Heart left ventricle (tissue), 16 donors: ENCODE measurements around the gene C1orf35. TPM values are rescaled to one million over a fixed set of nuclear protein-coding genes. Genes with fewer than 3 reads are reported as not detected.

ENCODE experiments used
- ATAC-seq, 4 donors: fragments of 200-7000 bp; cut with Tn5 transposase; one replicate each; pipeline ENCODE4 v1.9.1; 2020 to 2022; ENCODE audit warnings: moderate library complexity in 4 of 4, mild to moderate bottlenecking in 3 of 4, moderate number of reproducible peaks in 1 of 4
- DNase-seq, 5 donors: peaks; one replicate each; pipeline ENCODE4 v3.0.0-alpha.2; 2020
- H3K27ac ChIP-seq, 12 donors: fragments of 200-600 bp; sonication (generic) in 4 of 12; one replicate each; pipeline versions ENCODE4 v1.5.0 to v1.8.0; 2016 to 2022; ENCODE audit warnings: mild to moderate bottlenecking in 2 of 12
- H3K27me3 ChIP-seq, 9 donors: fragments of 200-600 bp; sonication (generic) in 2 of 9; one replicate each; pipeline versions ENCODE4 v1.5.1 to v1.8.0; 2016 to 2022; ENCODE audit warnings: mild to moderate bottlenecking in 3 of 9
- H3K36me3 ChIP-seq, 9 donors: fragments of 200-600 bp; sonication (generic) in 2 of 9; one replicate each; pipeline versions ENCODE4 v1.5.0 to v1.8.0; 2018 to 2022; ENCODE audit warnings: mild to moderate bottlenecking in 2 of 9
- H3K4me1 ChIP-seq, 12 donors: fragments of 200-600 bp; sonication (generic) in 4 of 12; one replicate each; pipeline versions ENCODE4 v1.5.0 to v1.8.0; 2016 to 2022; ENCODE audit warnings: mild to moderate bottlenecking in 3 of 12
- H3K4me3 ChIP-seq, 12 donors: fragments of 200-600 bp; sonication (generic) in 4 of 12; one replicate each; pipeline versions ENCODE4 v1.5.0 to v1.8.0; 2017 to 2022; ENCODE audit warnings: mild to moderate bottlenecking in 9 of 12, moderate library complexity in 4 of 12
- H3K9me3 ChIP-seq, 12 donors: fragments of 200-600 bp; sonication (generic) in 4 of 12; one replicate each; pipeline versions ENCODE4 v1.5.0 to v1.8.0; 2016 to 2022; ENCODE audit warnings: mild to moderate bottlenecking in 1 of 12
- POLR2A ChIP-seq, 2 donors: fragments of 450-650 bp; IDR thresholded peaks; one replicate each; pipeline ENCODE4 v1.6.1; 2017; ENCODE audit warnings: antibody characterized with exemption in 2 of 2, mild to moderate bottlenecking in 2 of 2, moderate library complexity in 2 of 2
- WGBS, 4 donors: extraction: QIAGEN DNeasy Blood & Tissue Kit in 2 of 4; methylation state at CpG; one replicate each; pipeline versions ENCODE4 v1.1.5 to v1.1.7; 2013 to 2018; 5-methylcytosine and 5-hydroxymethylcytosine counted together
- intact Hi-C, 10 donors: fragments of 100-400 bp; cut with DNase I; formaldehyde crosslinking; loops; one replicate each; pipeline versions ENCODE4 v1.11.1 to v1.14.2; 2022
- microRNA-seq, 4 donors: library from miRNA; unstranded; fragments of <30 nt; microRNA quantifications; one replicate each; pipeline versions ENCODE4 to v1.2.0, GENCODE V29; 2017 to 2020
- polyA plus RNA-seq, 2 donors: library from polyadenylated mRNA; stranded (reverse); fragments of 200-250 nt; gene quantifications; one replicate each; pipeline ENCODE4 v1.2.3, GENCODE V29; 2013
- total RNA-seq, 9 donors: library from RNA; depleted of rRNA in 2 of 9; stranded (reverse); fragments of >200 nt in 2 of 9; fragmentation: NEBNext Ultra II Directional in 3 of 9; extraction: Animal tissue kit (Norgen Biotek cat#: 25700) in 3 of 9; gene quantifications; one replicate each; pipeline versions ENCODE4 v1.1.0 to v1.2.4, GENCODE V29; 2016 to 2023
- TF ChIP-seq, protein P1 (sequence below), 12 donors: fragments of 200-600 bp; sonication (generic) in 4 of 12; IDR thresholded peaks; one replicate each; pipeline versions ENCODE4 v1.5.0 to v1.8.0; 2018 to 2022; ENCODE audit warnings: antibody characterized with exemption in 12 of 12, mild to moderate bottlenecking in 5 of 12
- donor health status: ischemic (EF 13 %, LVEDD 7.1; RV severe dilation, severe dysfunction).
- donor health status: healthy with polysubstance abuse.
- donor health status: DM: no; HTN: yes; CAD: no.
- donor health status: DM: no; HTN: no; CAD: no.
- donor health status: ischemic (EF 25% LVEDD 6.9; RV normal size, moderate dysfunction).
- donor health status: ischemic (EF 25% LVEDD 5.7; RV mildly dilated, moderate dysfunction).
- donor health status: healthy.
- donor health status: DM: yes; HTN: yes; CAD: no.
- donor health status: ischemic (EF 35%, LVEDD 5.7; RV mildly dilated, moderate dysfunction).
- donor health status: nonischemic (EF 11% LVEDD 7.7; RV severe dilation, severe dysfunction).
- donor health status: DM: yes; HTN: yes; CAD: no.
- donor health status: PGD.
- donor health status: ischemic (EF 29% LVEDD 5.4; RV normal size, mild dysfunction).
- donor health status: nonischemic (EF 23%, LVEDD 6.1; RV moderate dilation, normal function).

The C1orf35 gene
- total and polyA plus RNA-seq, 11 donors = 6.2 to 9.8 (median 7.7) TPM

DNA sequence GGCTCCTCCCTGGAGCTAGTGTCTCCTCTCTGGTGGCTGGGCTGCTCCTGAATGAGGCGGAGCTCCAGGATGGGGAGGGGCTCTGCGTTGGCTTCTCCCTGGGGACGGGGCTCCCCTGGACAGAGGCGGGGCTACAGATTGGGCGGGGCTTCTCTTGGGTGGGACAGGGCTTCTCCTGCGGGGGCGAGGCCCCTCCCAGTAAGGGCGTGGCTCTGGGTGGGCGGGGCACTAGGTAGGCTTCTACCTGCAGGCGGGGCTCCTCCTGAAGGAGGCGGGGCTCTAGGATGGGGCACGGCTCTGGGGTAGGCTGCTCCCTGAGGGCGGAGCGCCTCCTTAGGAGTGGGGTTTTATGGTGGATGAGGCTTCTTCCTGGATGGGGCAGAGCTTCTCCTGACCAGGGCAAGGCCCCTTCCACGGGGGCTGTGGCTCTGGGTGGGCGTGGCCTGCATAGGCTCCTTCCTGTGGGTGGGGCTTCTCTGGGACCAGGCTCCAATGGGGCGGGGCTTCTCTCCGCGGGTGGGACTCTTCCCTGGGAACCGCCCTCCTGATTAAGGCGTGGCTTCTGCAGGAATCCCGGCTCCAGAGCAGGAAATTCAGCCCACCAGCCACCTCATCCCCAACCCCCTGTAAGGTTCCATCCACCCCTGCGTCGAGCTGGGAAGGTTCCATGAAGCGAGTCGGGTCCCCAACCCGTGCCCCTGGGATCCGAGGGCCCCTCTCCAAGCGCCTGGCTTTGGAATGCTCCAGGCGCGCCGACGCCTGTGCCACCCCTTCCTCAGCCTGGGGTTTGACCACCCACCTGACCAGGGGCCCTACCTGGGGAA is 43.3 kb downstream of the C1orf35 start:
- H3K4me3 ChIP-seq = peak overlapping the region in 2 of 12 donors; percentile 24 to 35
- H3K4me1 ChIP-seq = peaks cover 0 to 25% (median 6%) of the 10 kb centered on the region in 12 donors
- H3K27me3 ChIP-seq = peaks cover 41 to 84% (median 65%) of the 10 kb centered on the region in 9 donors
- peaks cover 0 to under 1% (median 0%) of the 10 kb centered on the region in 12 donors for H3K9me3 ChIP-seq
- TF ChIP-seq, protein P1, sequence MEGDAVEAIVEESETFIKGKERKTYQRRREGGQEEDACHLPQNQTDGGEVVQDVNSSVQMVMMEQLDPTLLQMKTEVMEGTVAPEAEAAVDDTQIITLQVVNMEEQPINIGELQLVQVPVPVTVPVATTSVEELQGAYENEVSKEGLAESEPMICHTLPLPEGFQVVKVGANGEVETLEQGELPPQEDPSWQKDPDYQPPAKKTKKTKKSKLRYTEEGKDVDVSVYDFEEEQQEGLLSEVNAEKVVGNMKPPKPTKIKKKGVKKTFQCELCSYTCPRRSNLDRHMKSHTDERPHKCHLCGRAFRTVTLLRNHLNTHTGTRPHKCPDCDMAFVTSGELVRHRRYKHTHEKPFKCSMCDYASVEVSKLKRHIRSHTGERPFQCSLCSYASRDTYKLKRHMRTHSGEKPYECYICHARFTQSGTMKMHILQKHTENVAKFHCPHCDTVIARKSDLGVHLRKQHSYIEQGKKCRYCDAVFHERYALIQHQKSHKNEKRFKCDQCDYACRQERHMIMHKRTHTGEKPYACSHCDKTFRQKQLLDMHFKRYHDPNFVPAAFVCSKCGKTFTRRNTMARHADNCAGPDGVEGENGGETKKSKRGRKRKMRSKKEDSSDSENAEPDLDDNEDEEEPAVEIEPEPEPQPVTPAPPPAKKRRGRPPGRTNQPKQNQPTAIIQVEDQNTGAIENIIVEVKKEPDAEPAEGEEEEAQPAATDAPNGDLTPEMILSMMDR (IDR thresholded peaks at IDR 0.05) = no peak
- no peak for TF ChIP-seq POLR2A (IDR thresholded peaks at IDR 0.05)
- ATAC-seq (peak in 3 of 4 donors; percentile 39 to 56 (median 56)), DNase-seq (peak in 3 of 5 donors; percentile 29 to 75 (median 33))
- 0 to 4% (median 4%) methylated on average over 8 to 33 of the region's 33 CpGs for WGBS, 4 donors
- intact Hi-C loops = no loop called here
- no peak overlapping the region for H3K27ac ChIP-seq
- no peaks in the 10 kb centered on the region for H3K36me3 ChIP-seq

DNA sequence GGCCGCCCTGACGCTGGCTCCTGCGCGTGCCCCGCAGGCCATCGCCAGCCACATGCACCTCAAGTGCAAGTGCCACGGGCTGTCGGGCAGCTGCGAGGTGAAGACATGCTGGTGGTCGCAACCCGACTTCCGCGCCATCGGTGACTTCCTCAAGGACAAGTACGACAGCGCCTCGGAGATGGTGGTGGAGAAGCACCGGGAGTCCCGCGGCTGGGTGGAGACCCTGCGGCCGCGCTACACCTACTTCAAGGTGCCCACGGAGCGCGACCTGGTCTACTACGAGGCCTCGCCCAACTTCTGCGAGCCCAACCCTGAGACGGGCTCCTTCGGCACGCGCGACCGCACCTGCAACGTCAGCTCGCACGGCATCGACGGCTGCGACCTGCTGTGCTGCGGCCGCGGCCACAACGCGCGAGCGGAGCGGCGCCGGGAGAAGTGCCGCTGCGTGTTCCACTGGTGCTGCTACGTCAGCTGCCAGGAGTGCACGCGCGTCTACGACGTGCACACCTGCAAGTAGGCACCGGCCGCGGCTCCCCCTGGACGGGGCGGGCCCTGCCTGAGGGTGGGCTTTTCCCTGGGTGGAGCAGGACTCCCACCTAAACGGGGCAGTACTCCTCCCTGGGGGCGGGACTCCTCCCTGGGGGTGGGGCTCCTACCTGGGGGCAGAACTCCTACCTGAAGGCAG is 44.0 kb downstream of the C1orf35 start:
- Histone ChIP-seq H3K4me1 (peaks cover 0 to 25% (median 6%) of the 10 kb centered on the region in 12 donors), H3K36me3 (no peaks in the 10 kb centered on the region), H3K4me3 (peak overlapping the region in 2 of 12 donors; percentile 24 to 35), H3K9me3 (peaks cover 0 to 8% (median 0%) of the 10 kb centered on the region in 12 donors), H3K27me3 (peaks cover 36 to 80% (median 58%) of the 10 kb centered on the region in 9 donors), H3K27ac (no peak overlapping the region)
- TF ChIP-seq POLR2A (IDR thresholded peaks at IDR 0.05) = no peak
- TF ChIP-seq, protein P1 (IDR thresholded peaks at IDR 0.05) = no peak
- DNase-seq = peak in 2 of 5 donors; percentile 24 to 66
- WGBS, 4 donors = 2 to 9% (median 7%) methylated on average over 9 to 66 of the region's 66 CpGs
- intact Hi-C loops = no loop called here
- ATAC-seq = no peak

DNA sequence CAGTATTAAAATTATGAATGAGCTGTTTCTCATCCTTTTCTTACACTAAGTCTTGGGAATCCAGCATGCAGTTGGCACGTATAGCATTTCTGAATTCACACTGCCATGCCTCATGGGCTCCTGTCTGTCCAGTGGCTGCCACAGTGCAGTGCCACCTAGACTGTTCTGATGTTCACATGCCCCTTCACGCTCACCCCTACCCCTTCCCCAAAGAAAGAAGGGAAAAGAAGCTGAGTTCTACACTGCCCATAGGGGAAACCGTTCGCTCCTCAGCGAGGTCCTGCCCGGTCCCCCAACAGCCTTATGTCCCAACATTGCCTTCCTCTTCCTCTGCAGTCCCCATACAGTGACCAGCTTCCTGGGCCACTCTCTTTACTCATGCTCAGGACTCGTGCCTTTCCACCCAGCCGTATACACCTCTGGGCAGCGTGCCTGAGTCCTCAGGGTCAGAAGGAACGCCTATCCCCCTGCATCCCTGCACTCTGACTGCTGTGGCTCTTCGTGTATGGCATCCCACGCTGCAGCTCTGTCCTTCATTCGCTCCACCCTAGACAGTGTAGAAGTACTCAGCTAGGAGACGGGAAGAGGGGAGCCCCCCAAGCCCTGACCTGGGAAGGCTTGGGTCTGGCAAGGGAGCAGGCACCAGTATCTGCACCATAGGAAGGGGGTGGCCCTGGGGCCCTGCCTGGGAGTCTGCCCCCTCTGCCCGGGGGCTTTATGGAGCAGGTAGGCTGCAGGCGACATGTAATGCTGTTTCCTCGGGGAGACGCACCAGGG is 44.8 kb downstream of the C1orf35 start:
- ATAC-seq = no peak
- intact Hi-C loops = no loop called here

More for the DNA sequence above, 44.8 kb downstream of the C1orf35 start:
- Histone ChIP-seq H3K27me3 (peaks cover 32 to 73% (median 53%) of the 10 kb centered on the region in 9 donors), H3K9me3 (peaks cover 0 to 11% (median 0%) of the 10 kb centered on the region in 12 donors), H3K27ac (no peak overlapping the region), H3K4me1 (peaks cover 0 to 25% (median 6%) of the 10 kb centered on the region in 12 donors), H3K4me3 (no peak overlapping the region), H3K36me3 (no peaks in the 10 kb centered on the region)
- 46 to 66% (median 46%) methylated on average over 16 to 18 of the region's 18 CpGs for WGBS, 4 donors
- DNase-seq = peak in 1 of 5 donors; percentile 7
- no peak for TF ChIP-seq POLR2A (IDR thresholded peaks at IDR 0.05)
- TF ChIP-seq, protein P1 (IDR thresholded peaks at IDR 0.05) = no peak

Small RNA genes lying within 50 kb of the gene (microRNA-seq; reads per million reads assigned to microRNA genes)
- gene MIR3620 = 0.60 to 3.9 (median 2.7) reads per million in 4 donors

Other genes starting within 250 kb of the C1orf35 start
- 10 to 100 TPM in 4 of 9 donors, 1 to 10 TPM in 4, under 1 TPM in 1; 0.54 to 29.8 (median 2.5) TPM for gene WNT9A, start 155.4 kb downstream of the C1orf35 start, total RNA-seq
- 1 to 10 TPM in 1 of 2 donors, under 1 TPM in 1; 0.54 to 1.3 TPM for gene WNT9A, start 155.4 kb downstream of the C1orf35 start, polyA plus RNA-seq
- gene WNT3A, start 96.3 kb downstream of the C1orf35 start, total RNA-seq = not detected
- gene WNT3A, start 96.3 kb downstream of the C1orf35 start, polyA plus RNA-seq = not detected
- 100 to 1,000 TPM; 271 to 451 (median 310) TPM for gene ARF1, start 20.6 kb downstream of the C1orf35 start, total RNA-seq
- gene ARF1, start 20.6 kb downstream of the C1orf35 start, polyA plus RNA-seq = 100 to 1,000 TPM; 217 to 580 TPM
- gene MRPL55, start 6.0 kb upstream of the C1orf35 start, total RNA-seq = 100 to 1,000 TPM in 2 of 9 donors, 10 to 100 TPM in 7; 35.5 to 125 (median 51.2) TPM
- gene MRPL55, start 6.0 kb upstream of the C1orf35 start, polyA plus RNA-seq = 100 to 1,000 TPM in 1 of 2 donors, 10 to 100 TPM in 1; 81.5 to 141 TPM
- 100 to 1,000 TPM; 142 to 290 (median 169) TPM for gene GUK1, start 37.0 kb upstream of the C1orf35 start, total RNA-seq
- gene GUK1, start 37.0 kb upstream of the C1orf35 start, polyA plus RNA-seq = 100 to 1,000 TPM; 231 to 358 TPM
- 1 to 10 TPM in 3 of 9 donors, under 1 TPM in 6; 0.40 to 3.8 (median 0.88) TPM for gene GJC2, start 46.6 kb upstream of the C1orf35 start, total RNA-seq
- under 1 TPM; 0.61 to 0.78 TPM for gene GJC2, start 46.6 kb upstream of the C1orf35 start, polyA plus RNA-seq
- 10 to 100 TPM in 7 of 9 donors, 1 to 10 TPM in 2; 8.7 to 18.6 (median 12.3) TPM for gene IBA57, start 62.5 kb upstream of the C1orf35 start, total RNA-seq
- gene IBA57, start 62.5 kb upstream of the C1orf35 start, polyA plus RNA-seq = 10 to 100 TPM in 1 of 2 donors, 1 to 10 TPM in 1; 4.8 to 11.3 TPM
- gene OBSCN, start 104.7 kb upstream of the C1orf35 start, total RNA-seq = 100 to 1,000 TPM; 238 to 460 (median 354) TPM
- 100 to 1,000 TPM; 155 to 524 TPM for gene OBSCN, start 104.7 kb upstream of the C1orf35 start, polyA plus RNA-seq